ENCODE results near the gene EIF4EBP2.
A peak's percentile ranks its signal among the peaks of the same experiment; 100 is the strongest.

Gene EIF4EBP2, protein sequence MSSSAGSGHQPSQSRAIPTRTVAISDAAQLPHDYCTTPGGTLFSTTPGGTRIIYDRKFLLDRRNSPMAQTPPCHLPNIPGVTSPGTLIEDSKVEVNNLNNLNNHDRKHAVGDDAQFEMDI

GRCh38 chr10:70404036-70404786, at the start of gene EIF4EBP2:
Gene EIF4EBP2 (plus strand): TSS chr10:70404145. CDS start chr10:70404402, 257 bp downstream.
- DNase-seq (ENCODE audit: low read depth): peak; percentile 63

DNA sequence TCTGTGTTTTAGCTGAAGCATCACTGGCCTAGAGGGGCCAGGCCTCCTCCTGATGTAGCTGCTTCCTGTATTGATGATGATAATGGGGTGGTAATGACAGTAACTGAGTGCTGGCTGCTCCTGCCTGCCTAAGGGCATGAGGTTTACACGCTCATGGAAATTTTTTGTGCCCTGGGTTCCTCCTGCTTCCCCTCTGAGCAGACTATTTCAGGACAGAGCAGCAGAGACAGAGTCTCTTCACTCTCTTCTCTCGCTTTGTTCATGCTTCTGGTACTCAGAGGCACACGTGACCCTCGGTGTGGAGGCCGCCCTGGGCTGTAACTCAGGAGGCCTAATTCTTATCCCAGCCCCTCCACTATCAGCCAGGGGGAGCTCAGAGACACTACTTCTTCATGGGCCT, 49.4 kb upstream of the EIF4EBP2 start:
- DNase-seq (ENCODE audit: low read depth): no peak

DNA sequence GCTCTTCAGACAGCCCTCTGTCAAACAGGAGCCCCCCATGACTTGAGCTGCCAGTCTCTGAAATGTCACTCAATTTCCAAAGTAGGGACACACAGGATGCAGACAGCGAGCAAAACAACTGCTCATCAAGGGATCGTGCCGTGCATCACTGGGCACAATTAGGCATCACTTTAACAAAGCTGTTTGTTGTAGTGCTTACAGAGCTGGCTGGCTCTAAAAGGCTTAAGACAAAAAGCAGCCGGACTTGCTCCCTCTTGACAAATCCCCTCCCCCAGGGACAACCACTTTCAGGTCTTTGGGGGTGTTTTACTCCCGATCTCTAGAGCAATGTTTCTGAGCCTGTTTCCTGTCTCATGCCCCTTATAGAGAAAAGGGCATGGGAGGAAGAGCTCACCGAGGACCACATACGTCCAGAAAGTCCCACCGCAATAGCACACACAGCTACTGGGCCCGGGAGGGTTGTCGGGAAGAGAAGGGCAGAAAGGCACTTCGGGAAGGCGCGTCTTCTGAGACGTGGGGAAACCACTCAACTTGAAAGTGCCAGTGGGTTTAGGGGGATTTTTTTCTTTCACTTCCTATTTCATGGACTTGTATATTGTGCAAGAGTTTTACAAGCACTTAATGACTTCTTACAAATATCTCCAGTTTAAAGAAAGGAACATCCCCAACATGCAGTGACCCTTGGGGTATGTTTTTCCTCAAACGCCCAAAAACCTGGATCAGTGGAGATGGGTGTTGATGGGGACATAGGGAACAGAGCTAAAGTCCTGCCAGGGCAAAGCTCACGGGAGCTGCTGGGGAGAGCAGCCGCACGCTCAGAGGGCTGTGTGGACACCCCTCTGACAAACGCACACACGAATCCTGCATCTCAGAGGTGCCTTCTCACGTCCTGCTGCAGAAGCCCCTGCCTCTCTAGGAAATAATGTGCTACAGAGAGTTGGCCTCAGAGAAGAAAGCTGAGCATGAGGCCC, 48.6 kb upstream of the EIF4EBP2 start:
- no peak for DNase-seq (ENCODE audit: low read depth)

DNA sequence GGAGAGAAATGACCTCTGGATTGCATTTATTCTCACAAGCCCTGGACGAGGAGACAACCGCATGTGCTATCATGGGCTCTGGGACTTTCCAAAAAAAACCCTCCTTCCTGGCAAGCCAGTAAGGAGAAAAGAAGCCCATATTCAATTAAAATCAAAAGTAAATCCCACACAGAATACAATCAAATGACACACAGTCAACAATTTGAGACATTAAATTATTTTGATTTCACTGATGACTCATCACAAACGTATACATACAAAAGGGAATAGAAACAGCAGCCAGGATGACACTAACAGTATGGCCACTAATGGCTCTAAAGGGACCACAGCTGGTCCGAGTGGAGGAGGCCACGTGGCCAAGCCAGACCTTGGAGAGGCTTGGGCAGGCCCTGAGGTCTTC, 46.4 kb upstream of the EIF4EBP2 start:
- DNase-seq (ENCODE audit: low read depth): no peak

GRCh38 chr10:70358446-70358845, 45.5 kb upstream of the EIF4EBP2 start:
- no peak for DNase-seq (ENCODE audit: low read depth)

GRCh38 chr10:70359017-70359550, 44.9 kb upstream of the EIF4EBP2 start:
- DNase-seq (ENCODE audit: low read depth): no peak

DNA sequence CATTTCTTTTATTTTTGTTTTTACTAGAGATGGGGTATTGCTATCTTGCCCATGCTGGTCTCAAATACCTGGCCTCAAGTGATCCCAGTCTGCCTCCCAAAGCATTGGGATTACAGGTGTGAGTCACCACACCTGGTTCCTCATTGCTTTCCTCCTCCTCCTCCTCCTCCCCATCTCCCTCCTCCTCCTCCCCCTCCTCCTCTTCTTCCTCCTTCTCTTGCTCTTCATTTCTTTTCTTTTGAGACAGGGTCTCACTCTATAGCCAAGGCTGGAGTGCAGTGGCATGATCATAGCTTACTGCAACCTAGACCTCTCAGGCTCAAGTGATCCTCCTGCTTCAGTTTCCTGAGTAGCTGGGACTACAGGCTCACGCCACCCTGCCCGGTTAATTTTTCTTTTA, 43.7 kb upstream of the EIF4EBP2 start:
- DNase-seq (ENCODE audit: low read depth): no peak

DNA sequence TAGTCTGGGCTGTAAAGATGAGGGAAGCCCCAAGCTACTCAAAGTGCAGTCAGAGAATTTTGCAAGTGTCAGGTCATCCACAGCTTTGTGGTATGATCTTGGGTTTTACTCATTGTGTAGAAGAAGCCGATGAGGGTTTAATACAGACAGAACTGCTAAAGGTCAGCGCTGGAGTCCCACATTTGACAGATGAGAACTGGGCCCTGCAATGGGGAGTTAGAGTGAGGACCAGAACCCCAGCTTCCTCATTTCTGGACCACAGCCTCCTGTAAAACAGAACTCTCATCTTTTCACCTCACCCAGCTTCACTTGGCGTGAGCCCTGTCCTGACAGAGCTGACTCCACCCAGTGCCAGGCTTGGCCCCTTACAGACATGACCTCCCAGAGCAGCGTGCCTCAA, 41.6 kb upstream of the EIF4EBP2 start:
- no peak for DNase-seq (ENCODE audit: low read depth)

- DNase-seq (ENCODE audit: low read depth): no peak
Measured at GRCh38 chr10:70363292-70363691, 40.7 kb upstream of the EIF4EBP2 start.

GRCh38 chr10:70363971-70364771, 39.8 kb upstream of the EIF4EBP2 start:
- DNase-seq (ENCODE audit: low read depth): no peak

DNA sequence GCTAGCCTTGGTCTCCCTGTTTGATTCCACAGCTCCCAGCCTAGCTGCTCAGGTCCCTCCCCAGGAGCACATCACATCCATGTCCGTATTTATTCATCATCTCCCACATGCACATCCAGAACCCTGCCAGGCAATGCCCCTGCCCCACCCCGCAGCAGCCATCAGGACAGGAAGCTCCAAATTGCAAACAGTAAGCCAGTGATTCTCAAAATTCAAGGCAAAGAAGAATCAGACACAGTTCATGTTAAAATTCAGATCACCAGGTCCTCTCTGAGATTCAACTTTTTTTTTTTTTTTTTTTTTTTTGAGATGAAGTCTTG, 39.2 kb upstream of the EIF4EBP2 start:
- DNase-seq (ENCODE audit: low read depth): no peak

DNA sequence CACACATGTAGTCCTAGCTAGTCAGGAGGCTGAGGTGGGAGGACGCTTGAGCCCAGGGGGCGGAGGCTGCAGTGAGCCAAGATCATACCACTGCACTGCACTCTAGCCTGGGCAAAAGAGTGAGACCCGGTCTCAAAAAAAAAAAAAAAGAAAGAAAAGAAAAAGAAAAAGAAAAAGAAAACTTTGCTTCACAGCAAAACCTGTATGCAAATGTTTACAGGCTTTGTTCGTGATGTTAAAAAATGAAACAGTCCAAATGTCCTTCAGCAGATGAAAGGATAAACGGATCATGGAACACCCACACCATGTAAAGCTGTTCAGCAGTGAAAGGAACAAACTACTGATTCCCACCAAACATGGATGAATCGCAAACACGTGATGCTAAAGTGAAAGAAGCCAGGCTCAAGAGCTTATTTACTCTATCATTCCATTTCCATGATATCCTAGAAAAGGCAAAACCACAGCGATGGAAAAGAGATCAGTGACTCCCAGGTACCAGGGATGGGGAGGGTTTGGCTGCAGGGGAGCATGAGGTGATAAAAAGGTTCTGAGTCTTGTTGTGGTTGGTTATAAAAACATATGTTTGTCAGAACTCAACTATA, 36.6 kb upstream of the EIF4EBP2 start:
- no peak for DNase-seq (ENCODE audit: low read depth)

DNA sequence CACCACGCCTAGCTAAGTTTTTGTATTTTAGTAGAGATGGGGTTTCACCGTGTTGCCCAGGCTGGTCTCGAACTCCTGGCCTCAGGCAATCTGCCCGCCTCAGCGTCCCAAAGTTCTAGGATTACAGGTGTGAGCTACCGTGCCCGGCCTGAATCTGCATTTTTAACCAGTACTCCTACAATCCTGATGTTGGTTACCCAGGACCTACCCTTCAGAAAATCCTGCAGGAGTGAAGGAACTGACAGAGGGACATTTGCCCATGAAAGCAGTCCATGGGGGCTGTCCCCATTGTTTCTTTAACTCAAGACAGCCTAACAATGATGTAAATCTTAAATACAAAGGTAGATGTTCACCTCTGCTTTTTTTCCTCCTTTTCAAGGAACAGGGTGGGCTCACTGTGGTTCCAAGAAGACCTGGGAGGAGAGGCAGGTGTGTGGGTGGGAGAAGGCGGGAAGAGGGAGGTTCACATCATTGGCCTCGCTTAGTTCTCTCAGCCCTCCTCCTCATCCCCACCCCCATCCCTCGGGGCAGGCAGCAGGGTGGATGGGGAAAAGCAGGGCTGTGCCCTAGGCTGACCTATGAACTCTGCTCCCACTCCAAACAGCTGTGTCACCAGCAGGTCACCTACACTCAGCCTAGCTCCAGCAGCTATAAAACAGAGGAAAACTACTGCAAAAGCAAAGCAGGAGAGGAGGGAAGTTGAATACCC, 35.0 kb upstream of the EIF4EBP2 start:
- DNase-seq (ENCODE audit: low read depth): no peak

DNA sequence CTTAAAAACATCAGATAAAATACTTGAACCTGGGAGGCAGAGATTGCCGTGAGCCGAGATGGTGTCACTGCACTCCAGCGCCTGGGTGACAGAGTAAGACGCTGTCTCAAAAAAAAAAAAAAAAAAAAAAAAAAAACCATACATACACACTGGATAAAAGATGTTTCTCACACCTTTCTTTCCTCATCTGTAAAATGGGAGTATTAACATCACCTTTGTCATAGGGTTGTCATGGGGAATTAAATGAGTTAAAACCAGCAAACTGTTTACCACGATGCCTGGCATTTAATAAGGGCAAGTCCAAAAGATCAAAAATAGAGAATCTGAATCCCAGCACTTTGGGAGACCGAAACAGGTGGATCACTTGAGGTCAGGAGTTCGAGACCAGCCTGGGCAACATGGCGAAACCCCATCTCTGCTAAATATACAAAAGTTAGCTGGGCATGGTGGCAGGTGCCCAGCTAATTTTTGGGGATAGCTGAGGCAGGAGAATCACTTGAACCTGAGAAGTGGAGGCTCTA, 34.4 kb upstream of the EIF4EBP2 start:
- DNase-seq (ENCODE audit: low read depth): no peak

DNA sequence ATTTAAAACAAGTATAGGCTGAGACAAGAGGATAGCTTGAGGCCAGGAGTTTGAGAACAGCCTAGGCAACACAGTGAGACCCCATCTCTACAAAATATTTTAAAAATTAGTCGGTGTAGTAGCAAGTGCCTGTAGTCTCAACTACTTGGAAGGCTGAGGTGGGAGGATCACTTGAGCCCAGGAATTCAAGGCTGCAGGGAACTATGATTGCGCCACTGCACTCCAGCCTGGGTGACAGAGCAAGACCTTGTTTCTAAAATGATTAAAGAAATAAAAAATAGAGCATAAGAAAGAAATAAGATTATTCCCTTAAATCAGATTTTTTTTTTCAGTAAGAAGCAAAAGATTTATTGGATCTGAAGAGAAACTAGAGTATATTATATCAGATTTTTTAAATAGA, 33.2 kb upstream of the EIF4EBP2 start:
- no peak for DNase-seq (ENCODE audit: low read depth)

DNA sequence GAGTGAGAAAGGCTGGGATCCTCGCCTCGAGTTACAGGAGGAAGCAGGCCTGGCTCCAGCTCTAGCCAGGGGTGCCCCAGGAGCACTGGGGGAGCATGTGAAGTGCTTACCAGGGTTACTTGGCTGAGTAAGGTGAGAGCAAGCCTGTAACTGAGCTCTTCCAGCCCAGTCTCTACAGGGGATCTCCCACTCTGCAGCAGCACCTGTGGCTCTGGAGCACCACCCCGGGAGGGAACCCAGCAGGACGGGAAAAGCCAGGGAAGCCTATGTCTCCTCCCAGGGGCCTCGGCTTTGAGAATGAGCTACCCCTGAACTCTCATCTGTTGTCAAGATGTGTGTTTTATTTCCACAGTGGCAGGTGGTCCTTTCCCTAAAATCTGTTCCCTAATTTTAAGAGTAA, 32.1 kb upstream of the EIF4EBP2 start:
- DNase-seq (ENCODE audit: low read depth): no peak

DNA sequence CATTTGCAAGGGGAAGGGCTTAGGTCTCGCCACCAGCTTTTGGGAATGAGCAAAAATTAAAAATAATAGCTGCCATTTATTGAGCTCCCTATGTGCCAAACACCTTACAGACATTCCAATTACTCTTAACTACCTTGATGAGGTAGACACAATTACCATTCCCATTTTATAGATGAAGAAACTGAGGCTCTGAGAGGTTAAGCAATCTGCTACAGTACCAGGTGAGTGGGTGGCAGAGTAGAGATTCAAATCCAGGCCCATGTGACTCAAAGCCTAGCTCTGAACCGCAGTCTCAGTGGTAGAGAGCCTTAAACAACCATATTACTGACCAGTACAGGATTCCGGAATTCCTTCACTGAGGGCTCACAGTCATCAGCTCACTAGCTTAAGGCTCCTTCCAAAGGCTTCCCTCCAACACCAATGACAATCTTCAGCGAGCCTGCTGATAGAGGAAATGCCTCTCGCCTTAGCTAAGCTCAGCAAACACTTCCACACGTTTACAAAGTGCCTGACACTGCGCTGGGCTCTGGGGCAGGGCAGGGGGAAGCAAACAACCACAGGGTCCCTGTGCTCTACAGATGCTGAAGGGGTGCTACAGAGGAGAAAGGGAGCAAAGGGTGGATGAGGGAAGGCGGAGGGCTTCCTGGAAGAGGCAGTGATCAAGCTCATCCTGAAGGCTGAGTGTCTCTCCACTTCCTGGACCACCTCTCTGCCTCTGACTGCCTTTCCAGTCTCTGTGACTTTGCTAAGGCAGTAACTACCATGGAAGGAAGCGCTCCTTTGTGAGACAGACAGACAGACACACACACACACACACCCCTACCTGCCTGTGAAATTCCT, 28.9 kb upstream of the EIF4EBP2 start:
- DNase-seq (ENCODE audit: low read depth): no peak

DNA sequence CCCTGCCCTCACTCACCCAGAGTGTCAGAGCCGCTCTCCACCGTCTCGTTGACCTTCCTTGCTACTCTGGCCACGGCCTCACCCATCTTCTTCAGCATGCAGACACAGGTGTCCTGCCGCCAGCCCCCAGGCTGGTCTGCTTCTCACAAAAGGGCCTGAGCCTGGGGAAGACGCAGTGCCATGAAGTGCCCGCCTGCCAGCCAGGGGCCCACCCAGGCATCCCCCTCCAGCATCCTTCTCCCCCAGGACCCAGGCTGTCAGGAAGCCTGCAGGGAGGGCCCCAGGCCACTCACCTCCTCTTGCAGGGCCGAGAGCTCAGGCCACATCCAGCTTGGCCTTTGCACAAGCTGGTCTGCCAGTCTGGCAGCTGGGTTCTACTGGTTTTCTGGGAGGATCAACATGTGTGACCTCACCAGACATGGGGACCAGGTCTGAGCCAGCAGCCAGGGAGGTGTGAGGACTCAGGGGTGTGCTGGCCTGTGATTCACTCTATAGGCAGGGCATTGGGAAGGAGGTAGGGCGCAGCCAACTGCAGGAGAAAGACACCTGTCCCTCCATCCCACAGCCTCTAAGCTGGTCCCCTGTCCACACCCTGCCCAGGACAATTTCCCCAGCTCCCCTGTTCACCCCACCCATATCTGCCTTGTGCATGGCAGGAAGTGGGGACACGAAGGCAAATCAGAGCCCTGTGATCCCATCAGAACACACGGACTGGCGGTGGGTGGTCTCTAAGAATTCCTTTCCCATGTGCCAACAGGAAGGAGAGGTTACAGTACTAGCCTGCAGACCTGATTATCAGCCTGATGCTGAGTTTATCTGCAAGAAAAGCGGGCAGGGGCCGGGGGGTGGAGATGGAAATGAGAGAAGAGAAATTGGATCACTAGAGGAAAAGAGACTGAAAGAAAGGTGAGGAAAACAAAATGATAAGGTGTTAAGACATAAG, 27.2 kb upstream of the EIF4EBP2 start:
- no peak for DNase-seq (ENCODE audit: low read depth)

DNA sequence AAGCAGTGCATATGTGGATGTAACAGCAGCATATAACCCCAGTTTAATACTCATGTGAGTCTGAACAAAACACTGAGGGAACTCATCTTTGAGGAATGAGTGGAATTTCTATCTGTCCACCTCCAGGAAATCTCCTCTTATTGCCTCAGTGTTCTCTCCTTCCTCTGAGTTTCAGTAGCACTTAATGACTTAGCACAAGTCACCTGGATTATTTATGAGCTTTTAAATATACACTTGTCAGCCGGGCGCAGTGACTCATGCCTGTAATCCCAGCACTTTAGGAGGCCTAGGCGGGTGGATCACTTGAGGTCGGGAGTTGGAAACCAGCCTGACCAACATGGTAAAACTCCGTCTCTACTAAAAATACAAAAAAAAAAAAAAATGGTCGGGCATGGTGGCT, 25.8 kb upstream of the EIF4EBP2 start:
- DNase-seq (ENCODE audit: low read depth): peak; percentile 55
